ENCODE data around the gene RAD51AP2. TPM values are rescaled to one million over a fixed set of nuclear protein-coding genes. Genes with fewer than 3 reads are reported as not detected.

Gene RAD51AP2
- total and polyA plus RNA-seq, 2 of the 8 experiments (the other 6 are each of a cell fraction or from before 2014, with no cell fraction given) = 0.02 to 0.20 TPM

DNA sequence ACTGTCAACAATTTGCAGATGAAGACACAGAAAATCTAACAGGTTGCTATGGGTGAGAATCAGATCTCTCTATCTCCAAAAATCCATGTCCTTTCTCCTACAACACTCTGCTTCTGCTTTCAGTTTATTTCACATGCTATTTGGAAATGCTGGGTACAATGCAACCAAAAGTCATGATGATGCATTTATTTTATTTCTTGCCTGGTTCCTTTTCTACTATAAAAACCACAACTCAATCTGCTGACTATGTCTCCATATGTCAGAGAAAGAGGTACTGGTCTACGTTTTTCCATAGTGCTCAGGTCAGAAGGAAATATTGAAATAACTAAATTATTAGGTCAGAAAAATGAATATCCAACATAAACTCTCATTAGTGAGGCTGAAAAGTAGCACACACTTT lies 20.5 kb downstream of the RAD51AP2 start:
- no peak overlapping the region for H3K18ac ChIP-seq (ENCODE audit: extremely low read depth, low read length)
- no peaks in the 10 kb centered on the region for H4K20me1 ChIP-seq (replicated peaks in 1 of 2; ENCODE audit: control insufficient read depth in 1 of 2, insufficient read depth in 2 of 2, low read length in 2 of 2)
- no peak overlapping the region for H3K9ac ChIP-seq (replicated peaks in 1 of 4; ENCODE audit: extremely low read depth in 1 of 4, low read depth in 3 of 4, low read length in 3 of 4)
- DNase-seq (ENCODE audit: low read depth in 1 of 2, low spot score in 2 of 2) (no peak), FAIRE-seq (no peak)
- no peaks in the 10 kb centered on the region for H3K27me3 ChIP-seq (replicated peaks in 1 of 4; ENCODE audit: control insufficient read depth in 3 of 4, extremely low read depth in 1 of 4, insufficient read depth in 3 of 4, low read length in 3 of 4)
- no peaks in the 10 kb centered on the region for H3K79me2 ChIP-seq (ENCODE audit: control insufficient read depth in 1 of 2, insufficient read depth in 2 of 2, low read length in 2 of 2)
- no peak overlapping the region for H3K4ac ChIP-seq (replicated peaks; ENCODE audit: insufficient read length, low read depth, low read length)
- H3K4me1 ChIP-seq (replicated peaks in 1 of 4; ENCODE audit: control insufficient read depth in 3 of 4, insufficient read depth in 4 of 4, low read length in 3 of 4) = no peaks in the 10 kb centered on the region
- no peak overlapping the region for H3K4me3 ChIP-seq (ENCODE audit: extremely low read depth in 1 of 4, insufficient read depth in 2 of 4, low read depth in 3 of 4, low read length in 4 of 4)
- no peaks in the 10 kb centered on the region for H3K9me3 ChIP-seq (ENCODE audit: insufficient read depth in 2 of 2, low read depth in 1 of 2, low read length in 1 of 2)
- H3K27ac ChIP-seq (ENCODE audit: low read depth, low read length) = no peak overlapping the region
- TF ChIP-seq, protein P1, sequence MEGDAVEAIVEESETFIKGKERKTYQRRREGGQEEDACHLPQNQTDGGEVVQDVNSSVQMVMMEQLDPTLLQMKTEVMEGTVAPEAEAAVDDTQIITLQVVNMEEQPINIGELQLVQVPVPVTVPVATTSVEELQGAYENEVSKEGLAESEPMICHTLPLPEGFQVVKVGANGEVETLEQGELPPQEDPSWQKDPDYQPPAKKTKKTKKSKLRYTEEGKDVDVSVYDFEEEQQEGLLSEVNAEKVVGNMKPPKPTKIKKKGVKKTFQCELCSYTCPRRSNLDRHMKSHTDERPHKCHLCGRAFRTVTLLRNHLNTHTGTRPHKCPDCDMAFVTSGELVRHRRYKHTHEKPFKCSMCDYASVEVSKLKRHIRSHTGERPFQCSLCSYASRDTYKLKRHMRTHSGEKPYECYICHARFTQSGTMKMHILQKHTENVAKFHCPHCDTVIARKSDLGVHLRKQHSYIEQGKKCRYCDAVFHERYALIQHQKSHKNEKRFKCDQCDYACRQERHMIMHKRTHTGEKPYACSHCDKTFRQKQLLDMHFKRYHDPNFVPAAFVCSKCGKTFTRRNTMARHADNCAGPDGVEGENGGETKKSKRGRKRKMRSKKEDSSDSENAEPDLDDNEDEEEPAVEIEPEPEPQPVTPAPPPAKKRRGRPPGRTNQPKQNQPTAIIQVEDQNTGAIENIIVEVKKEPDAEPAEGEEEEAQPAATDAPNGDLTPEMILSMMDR (IDR thresholded peaks at IDR 0.05; ENCODE audit: control extremely low read depth in 1 of 3, insufficient read depth in 1 of 3, low read depth in 1 of 3, low read length in 3 of 3) = no peak
- TF ChIP-seq CHD2 (IDR thresholded peaks at IDR 0.05; ENCODE audit: low read length) = no peak
- no peak for TF ChIP-seq JUND (IDR thresholded peaks at IDR 0.05; ENCODE audit: low read length)
- TF ChIP-seq BACH1 (IDR thresholded peaks at IDR 0.05; ENCODE audit: low read length) = no peak
- TF ChIP-seq RAD21 (IDR thresholded peaks at IDR 0.05 in 1 of 2, conservative IDR thresholded peaks at IDR 0.05 in 1 of 2; ENCODE audit: low read depth in 2 of 2, low read length in 2 of 2) = no peak
- no peak overlapping the region for H2BK15ac ChIP-seq (ENCODE audit: low read length)
- H2BK120ac ChIP-seq (replicated peaks; ENCODE audit: low read depth, low read length) = no peak overlapping the region
- H3K56ac ChIP-seq (replicated peaks; ENCODE audit: insufficient read length, low read depth, low read length) = no peak overlapping the region
- no peak overlapping the region for H3K4me2 ChIP-seq (ENCODE audit: insufficient read depth in 1 of 2, low read depth in 2 of 2, low read length in 2 of 2)
- CTCF ChIA-PET (ENCODE audit: partially characterized antibody) = no interaction called here
- H3K36me3 ChIP-seq (ENCODE audit: control insufficient read depth in 2 of 4, insufficient read depth in 4 of 4, low read length in 3 of 4) = no peaks in the 10 kb centered on the region
- H2BK12ac ChIP-seq (ENCODE audit: low read depth, low read length) = no peak overlapping the region
- H3K79me1 ChIP-seq (ENCODE audit: low read depth, low read length) = no peaks in the 10 kb centered on the region
- no peak overlapping the region for H2BK20ac ChIP-seq (ENCODE audit: low read length)
- H3K14ac ChIP-seq (ENCODE audit: insufficient read length) = no peak overlapping the region
- no peaks in the 10 kb centered on the region for H3K23me2 ChIP-seq (ENCODE audit: low read depth, low read length)
- H3K23ac ChIP-seq (ENCODE audit: insufficient read length) = no peak overlapping the region
- H2AFZ ChIP-seq (ENCODE audit: low read length) = no peak overlapping the region
- H4K8ac ChIP-seq (ENCODE audit: extremely low read depth, insufficient read depth, low read length) = no peak overlapping the region
- POLR2A ChIA-PET (ENCODE audit: partially characterized antibody) = no interaction called here
- H2BK5ac ChIP-seq (ENCODE audit: low read depth, low read length) = no peak overlapping the region
- H2AK5ac ChIP-seq (ENCODE audit: low read depth, low read length) = no peak overlapping the region
- H4K91ac ChIP-seq (replicated peaks; ENCODE audit: insufficient read length, low read length) = no peak overlapping the region
- no peak overlapping the region for H4K5ac ChIP-seq (ENCODE audit: insufficient read length, low read depth, low read length)
- 84% methylated on average over 1 of the region's 1 CpG; no CpG with 5 or more reads in 1 of the 2 experiments for WGBS, 2 experiments (ENCODE audit: extremely low coverage in 1 of 2, insufficient coverage in 1 of 2, insufficient read length in 1 of 2, insufficient replicate concordance in 2 of 2, low coverage in 1 of 2, low lambda C conversion rate in 2 of 2, missing lambda C conversion rate in 1 of 2)

All from H1 (cell line).